Measurements from ENCODE around the gene PATJ.

- TF ChIP-seq CTCF (IDR thresholded peaks at IDR 0.05; ENCODE audit: extremely low read depth in 1 of 2, insufficient read depth in 1 of 2, low read depth in 1 of 2, low read length in 2 of 2) (no peak), JUN (IDR thresholded peaks at IDR 0.05; ENCODE audit: borderline replicate concordance, insufficient read depth, insufficient read length, low read depth) (no peak), EZH2 (IDR thresholded peaks at IDR 0.05; ENCODE audit: borderline replicate concordance, low read depth, low read length, severe bottlenecking) (no peak), POLR2A (IDR thresholded peaks at IDR 0.05; ENCODE audit: low read depth, low read length) (no peak), POLR2AphosphoS5 (IDR thresholded peaks at IDR 0.05; ENCODE audit: insufficient read depth, low read depth, low read length) (no peak)
These were observed 287.4 kb downstream of the PATJ start for GRCh38 chr1:62029704-62030103.

Measured in endothelial cell of umbilical vein (primary cell).